ENCODE results near the gene MTX1.
"Not testable (repeated sequence)": the region's sequence is repeated elsewhere in the genome, so short reads cannot be mapped to it uniquely, and the experiment has no call there.

GRCh38 chr1:155233502-155233901, 25.0 kb downstream of the MTX1 start:
- not testable (repeated sequence) for TF ChIP-seq CTCF, POLR2A (IDR thresholded peaks at IDR 0.05)

Measured in lower leg skin (tissue), 3 donors.